HG03095 (cell line): ENCODE data around the gene PCDHA1.

Experiments used
- ATAC-seq: cut with Tn5 transposase; IDR thresholded peaks from one replicate; pipeline ENCODE4 v1.9.1; 2021; ENCODE audit warnings: moderate library complexity; ENCODE audit not compliant: unreplicated experiment

The PCDHA1 gene

DNA sequence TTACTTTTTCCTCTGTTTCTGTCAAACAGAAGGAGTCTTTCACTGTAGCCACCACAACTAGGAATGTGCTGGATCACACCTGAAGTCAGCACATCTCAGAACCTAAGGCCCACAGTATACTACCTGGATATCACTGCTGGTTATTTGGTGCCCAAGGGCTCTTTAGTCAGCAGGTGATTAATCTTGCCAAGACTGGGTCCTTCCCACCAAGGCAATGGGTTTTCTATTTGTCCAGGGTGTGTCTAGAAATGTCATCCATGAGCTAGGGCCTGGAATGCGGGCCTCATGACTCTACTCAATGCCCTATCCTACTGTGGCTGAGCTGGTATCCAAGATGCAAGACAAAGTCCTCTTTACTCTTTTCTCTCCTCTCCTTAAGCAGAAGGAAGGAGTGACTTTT is 130.4 kb downstream of the PCDHA1 start:
- no peak for ATAC-seq

DNA sequence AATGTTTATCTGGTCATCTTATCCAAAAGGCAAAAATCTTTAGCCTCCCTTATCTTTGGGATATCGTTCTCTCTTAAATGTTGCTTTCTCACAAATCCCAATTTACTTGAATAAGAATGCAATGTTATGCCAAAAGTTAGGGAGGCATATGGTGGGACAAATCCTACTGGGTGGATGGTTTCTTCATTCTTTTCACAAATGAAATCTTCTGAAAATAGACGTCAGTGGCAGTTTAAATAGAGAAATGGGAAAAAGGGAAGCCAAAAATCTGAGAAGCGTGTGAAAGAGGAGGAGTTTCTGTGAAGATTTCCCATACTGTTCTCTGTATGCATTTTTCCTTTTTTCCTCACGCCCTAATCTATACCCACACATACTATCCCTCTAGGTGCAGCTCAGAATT is 137.7 kb downstream of the PCDHA1 start:
- ATAC-seq: no peak

DNA sequence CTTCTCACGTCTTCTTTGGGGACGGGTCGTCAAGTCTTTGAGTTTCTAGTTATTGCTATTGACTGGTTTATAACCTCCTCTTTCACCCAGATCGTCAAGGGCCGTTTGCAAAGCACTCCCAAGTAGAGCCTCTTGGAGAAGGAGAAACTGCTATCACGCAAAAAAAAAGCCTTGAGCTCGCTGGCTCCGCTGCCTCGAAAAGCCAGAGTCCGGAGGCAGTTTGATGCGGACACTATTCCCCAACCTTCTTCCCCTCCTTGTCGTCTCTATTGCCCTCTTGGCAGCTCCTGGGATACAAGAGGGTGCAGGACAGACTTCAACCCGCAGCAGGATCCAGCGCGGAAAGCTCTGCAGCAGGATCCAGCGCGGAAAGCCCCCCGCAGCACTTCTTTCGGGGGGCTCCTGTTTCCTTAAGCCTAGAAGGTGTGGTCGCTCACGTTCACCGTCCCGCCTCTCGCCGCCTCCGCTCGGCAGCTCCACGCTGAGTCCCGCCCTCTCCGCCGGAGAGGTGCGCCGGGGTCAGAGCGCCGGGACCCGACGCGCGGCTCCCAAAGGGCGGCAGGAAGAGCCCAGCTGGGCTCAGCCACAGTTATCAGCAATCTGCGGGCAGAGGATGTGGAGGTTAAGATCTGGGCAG is 140.0 kb downstream of the PCDHA1 start, which contains the start of gene PCDHAC1:
TSS of gene PCDHAC1 (plus strand) at position 494 of the 637 bp plus-strand sequence. CDS start 594 bp downstream, outside the sequence.
- ATAC-seq: no peak

DNA sequence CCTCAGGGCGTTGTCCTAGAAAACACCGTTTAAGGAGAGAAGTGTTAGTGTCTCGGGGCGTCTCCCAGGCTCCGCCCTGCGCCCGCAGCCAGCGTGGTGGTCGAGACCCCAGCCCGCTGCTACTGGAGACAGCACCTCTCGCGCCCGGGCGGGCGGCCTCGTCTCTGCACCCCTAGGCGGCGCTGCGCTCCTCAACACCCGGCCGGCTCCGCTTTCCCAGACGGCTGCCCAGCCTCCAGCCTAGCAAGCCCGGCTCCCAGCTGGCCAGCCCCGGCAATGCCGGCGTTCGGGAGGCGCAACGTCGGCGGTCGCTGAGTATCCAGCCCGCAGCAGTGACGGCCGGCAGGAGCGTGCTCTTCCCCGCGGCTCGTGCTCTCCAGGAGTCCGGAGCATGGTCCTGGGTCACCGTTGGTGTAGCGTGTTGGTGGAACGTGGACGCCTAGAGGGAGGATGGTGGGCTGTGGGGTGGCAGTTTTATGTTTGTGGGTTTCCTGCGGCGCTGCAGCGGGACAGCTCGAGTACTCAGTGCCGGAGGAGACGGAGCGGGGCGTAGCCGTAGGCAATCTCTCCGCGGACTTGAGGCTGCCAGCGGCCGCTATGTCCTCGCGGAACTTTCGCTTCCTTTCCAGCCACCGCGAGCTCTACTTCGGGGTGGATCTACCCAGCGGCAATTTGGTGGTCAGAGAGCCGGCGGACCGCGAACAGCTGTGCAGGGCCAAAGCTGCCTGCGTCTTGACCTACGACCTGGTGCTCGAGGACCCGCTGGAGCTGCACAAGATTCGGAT is 140.7 kb downstream of the PCDHA1 start:
- no peak for ATAC-seq

DNA sequence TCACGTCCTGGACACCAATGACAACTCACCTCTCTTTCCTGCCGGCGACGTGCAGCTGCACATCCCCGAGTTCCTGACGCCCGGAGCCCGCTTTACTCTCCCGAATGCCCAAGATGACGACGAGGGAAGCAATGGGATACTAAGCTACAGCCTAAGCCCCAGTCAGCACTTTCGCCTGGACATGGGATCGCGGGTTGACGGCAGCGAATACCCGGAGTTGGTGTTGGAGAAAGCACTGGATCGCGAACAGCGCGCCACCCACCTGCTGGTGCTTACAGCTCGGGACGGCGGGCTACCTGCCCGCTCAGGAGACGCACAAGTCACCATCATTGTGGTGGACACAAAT is 141.3 kb downstream of the PCDHA1 start:
- no peak for ATAC-seq

DNA sequence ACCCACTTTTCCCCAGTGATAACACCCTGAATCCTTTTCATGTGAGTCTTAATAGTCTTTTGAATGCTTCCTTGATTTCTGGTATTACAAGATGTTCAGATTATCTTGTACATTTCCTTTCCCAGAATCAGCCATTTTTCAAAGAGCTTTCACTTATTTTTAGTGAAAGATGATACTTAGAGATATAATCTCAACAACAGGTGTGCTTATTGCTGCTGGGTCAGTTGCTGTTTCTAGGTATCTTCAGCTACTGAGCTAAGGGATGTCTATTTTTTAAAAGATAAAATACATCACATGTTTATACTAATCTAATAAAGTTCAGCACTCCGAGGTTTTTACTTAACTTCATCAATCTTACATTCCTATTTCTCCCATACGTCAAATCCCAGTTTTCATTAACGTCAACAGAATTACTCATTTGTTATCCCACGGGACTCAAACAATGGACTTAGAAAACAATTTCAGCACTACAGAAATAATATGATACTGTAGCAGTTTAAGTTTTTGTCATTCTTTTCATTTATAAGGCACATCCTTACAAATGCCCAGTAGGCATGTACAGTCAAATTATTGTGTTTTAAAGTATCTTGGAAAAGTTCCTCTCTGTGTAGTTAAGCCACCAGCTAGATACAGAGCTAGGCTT is 149.1 kb downstream of the PCDHA1 start:
- ATAC-seq: no peak

DNA sequence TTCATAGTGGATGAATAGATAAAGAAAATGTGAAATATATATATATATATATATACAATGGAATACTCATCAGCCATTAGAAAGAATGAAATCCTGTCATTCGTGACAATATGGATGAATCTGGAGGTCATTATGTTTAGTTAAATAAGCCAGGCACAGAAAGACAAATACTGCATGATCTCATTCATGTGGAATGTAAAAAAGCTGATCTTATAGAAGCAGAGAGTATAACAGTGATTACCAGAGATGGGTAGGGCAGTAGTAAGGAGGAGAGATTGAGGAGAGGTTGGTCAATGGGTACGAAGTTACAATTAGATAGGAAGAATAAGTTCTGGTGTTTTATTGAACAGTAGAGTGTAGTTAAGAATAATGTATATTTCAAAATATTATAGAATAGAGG is 160.6 kb downstream of the PCDHA1 start:
- no peak for ATAC-seq

DNA sequence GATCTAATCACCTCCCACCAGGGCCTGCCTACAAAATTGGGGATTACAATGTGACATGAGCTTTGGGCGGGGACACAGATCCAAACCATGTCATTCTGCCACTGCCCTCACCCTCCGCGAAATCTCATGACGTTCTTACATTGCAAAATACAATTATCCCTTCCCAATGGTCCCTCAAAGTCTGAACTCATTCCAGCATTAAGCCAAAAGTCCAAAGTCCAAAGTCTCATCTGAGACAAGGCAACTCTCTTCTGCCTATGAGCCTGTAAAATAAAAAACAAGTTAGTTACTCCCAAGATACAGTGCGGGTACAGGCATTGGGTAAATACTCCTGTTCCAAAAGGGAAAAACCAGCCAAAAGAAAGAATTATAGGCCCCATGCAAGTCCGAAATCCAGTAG is 165.7 kb downstream of the PCDHA1 start:
- no peak for ATAC-seq

DNA sequence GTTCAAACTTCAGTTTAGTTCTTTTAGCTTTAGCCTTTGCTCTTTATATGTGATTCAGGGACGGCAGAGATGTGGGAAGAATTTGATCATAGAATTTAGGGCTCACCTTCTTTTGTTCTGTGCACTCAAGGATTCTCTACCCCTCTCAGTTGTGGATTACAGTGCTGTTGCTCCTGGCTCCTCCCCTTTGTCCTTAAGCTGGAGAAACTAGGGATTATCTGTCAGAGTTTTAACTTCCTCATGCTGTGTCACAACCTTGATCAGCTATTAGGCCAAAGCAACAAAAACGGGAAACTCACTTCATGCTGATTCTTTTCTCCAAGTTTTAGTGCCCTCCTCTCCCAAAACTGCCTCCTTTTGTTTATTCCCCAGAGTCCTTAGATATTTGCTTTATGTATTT is 167.3 kb downstream of the PCDHA1 start:
- ATAC-seq: no peak

DNA sequence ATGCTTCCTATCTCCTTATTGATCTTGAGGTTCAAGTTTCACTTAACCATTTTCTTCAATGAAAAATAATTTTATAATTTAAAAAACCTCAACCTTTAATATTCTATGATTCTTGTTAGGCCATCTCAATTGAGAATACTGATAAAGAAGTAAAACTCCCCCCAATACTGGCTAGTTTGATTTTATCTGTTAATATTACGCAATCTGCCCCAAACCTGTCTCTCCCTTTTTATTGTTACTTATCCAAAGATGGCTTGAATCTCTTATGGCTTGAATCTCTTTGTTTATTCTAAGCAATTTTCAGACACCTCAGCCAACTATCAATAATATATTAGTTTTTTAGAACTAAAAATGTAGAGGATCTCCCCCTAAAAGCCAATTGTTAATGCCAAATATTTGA is 176.2 kb downstream of the PCDHA1 start:
- no peak for ATAC-seq

DNA sequence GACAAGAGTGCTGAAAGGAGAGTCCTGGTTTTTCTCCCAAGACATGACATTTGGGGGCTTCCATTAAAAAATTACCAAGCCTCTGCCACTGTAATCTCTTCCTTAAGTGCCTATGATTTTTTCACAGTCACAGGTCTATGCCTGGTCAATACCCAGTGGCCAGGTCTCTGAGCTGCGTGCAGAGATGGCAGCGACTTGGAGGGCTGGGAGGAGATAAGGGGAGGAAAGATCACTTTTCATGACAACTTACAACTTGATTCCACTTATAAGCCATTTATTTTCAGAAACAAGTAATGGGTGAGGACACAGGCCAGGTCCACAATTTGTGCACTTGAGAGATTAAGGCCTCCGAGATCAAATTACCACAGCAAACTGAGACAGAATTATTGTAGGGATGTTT is 178.4 kb downstream of the PCDHA1 start:
- ATAC-seq: no peak

DNA sequence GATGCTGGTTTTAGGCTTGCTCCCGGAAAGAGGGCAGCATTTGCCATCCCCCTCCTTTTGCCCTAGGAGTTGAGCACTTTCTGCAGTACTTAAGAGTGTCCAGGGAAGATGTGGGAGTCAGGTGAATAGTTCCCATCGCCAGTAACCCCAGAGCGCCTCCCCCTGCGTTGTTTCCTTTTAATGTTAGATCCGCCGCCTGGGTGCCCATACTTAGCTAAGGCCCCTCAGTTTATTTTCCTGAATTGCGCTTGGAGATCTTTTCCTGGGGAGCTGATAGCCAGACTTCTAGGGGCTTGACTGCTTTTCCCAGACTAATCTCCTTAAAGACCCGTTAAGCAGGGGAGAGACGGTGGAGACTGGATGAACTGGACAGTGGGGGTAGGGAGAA is 180.0 kb downstream of the PCDHA1 start:
- no peak for ATAC-seq

DNA sequence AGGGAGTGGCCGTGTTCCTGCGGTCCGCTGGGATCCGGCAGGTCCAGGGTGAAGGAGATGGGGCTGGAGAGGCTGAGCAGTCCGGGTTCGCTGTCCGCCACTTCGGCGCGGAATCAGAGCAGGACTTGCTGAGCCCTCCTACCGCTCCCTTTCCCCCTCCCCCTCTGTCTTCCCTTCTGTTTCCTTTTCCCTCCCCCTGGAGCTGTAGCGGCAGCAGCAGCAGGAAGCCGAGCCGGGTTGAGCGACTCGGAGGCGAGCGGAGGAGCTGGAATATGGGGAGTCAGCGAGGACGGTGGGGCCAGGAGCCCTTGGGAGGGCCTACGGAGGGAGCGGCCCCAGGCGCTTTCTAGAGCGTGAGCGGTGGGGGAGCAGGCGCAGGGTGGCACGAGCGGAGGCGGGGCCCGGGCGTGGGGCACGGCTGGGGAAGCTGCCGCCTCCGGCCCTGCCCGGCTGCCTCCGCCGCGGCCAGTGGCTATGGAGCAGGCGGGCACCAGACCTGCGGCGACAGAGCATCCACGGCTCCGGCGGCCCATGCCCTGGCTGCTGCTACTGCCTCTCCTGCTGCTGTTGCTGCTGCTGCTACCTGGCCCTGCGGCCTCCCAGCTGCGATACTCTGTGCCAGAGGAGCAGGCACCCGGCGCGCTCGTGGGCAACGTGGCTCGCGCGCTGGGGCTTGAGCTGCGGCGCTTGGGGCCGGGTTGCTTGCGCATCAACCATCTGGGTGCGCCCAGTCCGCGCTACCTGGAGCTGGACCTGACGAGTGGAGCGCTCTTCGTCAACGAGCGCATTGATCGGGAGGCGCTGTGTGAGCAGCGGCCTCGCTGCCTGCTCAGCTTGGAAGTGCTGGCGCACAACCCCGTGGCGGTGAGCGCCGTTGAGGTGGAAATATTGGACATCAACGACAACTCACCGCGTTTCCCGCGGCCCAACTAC is 180.6 kb downstream of the PCDHA1 start, which contains the start of gene PCDHAC2:
TSS of gene PCDHAC2 (plus strand) at position 184 of the 933 bp plus-strand sequence. CDS start at position 475, 291 bp downstream.
- no peak for ATAC-seq

DNA sequence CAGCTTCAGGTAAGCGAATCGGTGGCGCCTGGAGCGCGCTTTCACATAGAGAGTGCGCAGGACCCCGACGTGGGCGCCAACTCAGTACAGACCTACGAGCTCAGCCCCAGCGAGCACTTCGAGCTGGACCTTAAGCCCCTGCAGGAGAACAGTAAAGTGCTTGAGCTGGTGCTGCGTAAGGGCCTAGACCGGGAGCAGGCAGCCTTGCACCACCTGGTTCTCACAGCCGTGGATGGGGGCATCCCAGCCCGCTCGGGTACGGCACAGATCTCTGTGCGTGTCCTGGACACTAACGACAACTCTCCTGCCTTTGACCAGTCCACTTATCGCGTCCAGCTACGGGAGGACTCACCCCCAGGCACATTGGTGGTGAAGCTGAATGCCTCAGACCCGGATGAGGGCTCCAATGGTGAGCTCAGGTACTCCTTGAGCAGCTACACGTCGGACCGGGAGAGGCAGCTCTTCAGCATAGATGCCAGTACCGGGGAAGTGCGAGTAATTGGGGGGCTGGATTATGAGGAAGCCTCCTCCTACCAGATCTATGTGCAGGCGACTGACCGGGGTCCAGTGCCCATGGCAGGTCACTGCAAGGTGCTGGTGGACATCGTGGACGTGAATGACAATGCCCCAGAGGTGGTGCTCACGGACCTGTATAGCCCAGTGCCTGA is 181.4 kb downstream of the PCDHA1 start:
- no peak for ATAC-seq

DNA sequence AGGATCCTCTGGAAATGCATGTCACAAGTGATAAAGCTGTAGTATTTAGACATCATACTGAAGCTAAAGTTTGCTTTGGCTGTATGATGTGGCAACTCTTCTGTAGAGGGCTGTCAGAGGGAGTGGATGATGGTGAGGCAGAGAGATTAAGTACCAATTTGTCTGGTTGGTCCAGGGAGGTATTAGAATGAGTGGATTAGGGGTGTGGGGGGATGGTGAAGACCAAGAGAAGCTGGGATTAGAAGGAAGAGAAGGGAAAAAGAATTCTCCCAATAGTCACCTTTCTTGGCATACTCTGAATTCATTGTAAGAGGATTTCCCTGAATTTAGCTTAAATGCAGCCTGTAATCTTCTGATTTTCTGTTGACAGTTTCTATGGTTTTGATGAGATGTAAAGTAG is 183.9 kb downstream of the PCDHA1 start:
- ATAC-seq: no peak

DNA sequence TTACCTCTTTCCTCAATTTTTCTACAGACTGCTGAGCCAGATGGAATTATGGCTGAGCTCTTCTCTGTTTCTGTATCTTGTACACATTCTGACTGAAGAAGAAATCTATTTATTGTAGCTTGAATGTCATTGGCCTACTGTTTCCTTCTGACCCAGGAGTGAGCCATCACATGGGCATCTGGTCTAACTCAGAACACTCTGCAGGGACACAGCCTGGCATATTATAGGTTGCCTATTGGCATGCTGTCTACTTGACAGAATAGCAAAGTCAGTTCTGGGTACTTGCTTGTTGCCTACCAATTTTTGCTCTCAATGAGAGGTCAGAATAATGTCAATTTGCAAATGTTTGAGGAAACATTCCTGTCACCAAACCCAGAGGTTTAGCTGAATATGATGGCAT is 187.6 kb downstream of the PCDHA1 start:
- ATAC-seq: no peak

DNA sequence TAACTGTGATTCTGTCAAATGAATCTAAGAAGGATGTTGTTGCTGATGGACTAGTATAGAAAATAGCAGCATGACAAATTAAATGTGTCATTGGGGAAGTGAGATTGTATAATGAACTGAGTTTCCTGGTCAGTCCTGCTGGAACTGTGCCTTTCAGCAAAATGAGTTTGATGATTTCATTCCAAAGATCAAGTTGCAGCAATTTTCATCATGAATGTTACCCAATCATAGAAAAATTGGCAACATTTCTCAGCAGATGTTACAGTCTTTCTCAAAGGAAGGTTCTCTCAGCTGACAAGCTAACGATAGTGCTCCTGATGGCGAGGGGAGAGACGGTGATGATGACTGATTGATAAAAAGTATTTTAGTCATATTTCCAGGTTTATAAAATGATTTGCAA is 191.1 kb downstream of the PCDHA1 start:
- no peak for ATAC-seq

DNA sequence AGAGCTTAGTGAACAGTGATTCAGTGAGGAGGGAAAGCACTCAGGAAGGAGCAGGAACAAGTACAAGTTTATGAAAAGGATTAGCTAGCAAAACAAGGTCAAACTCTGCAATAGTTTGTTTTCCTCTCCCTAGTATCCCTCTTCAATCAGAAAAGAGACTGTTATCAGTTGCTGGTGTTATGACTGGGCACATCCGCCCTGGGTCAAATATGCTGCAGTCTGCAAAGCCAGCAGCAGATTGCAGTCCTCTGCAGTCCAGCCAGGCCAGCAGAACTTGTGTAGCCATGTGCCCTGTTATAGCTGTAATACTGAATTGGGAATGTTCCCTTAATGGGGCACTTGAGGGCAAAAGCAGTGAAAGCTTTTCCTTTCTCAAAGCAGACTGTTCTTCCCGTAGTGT is 192.3 kb downstream of the PCDHA1 start:
- no peak for ATAC-seq

DNA sequence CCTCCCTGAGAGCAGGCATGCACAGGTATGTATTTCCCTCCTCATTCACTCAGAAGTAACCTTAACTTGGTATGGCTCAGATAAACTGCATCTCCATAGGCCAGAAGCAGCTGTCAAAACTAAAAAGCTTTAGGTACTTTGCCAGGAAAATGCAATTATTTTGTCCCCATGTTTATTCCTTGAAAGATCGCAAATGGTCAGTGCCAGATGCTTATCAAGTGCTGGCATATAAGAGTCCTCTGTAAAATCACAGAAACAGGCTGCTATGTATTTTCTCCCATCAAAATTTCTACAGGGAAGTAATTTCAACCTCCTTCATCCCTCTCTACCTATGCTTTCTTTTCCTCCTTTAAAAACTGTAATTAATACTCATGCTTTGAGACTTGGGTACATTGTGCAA is 193.0 kb downstream of the PCDHA1 start:
- no peak for ATAC-seq

DNA sequence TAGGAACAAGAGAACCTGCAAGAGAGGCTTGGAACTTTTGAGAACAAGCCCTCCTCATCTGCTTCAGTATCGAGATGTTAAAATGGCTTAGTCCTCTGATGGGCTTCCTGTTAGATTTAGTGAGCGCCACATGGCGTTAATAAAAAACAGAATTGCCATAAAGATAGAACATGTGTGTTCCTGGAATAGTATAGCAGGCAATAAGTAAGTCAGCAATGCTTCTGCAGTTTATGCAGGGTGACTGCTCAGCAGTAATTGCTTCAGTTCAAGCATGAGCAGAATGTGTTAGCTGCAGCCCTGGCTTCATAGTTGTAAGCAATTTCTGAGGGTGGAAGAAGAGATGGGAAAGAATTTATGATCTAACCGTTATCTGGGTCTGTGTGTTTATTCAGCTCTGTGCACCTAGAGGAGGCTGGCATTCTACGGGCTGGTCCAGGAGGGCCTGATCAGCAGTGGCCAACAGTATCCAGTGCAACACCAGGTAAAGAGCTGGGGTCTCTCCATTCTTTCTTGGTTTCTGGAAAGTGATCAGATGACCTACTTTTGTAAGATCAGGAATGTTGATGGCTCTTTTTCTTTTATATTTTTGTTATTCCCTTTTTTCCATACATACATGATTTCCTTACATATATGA is 196.3 kb downstream of the PCDHA1 start:
- no peak for ATAC-seq
